ENCODE results near the gene KLRC2.

The KLRC2 gene

GRCh38 chr12:10381928-10382628, 53.7 kb downstream of the KLRC2 start:
- no peak overlapping the region for H3K4me3 ChIP-seq (ENCODE audit: low read depth, low read length)
- DNase-seq (ENCODE audit: low read depth): no peak

Data from skeletal muscle cell (primary cell).